ENCODE data around the gene SOS2. TPM values are rescaled to one million over a fixed set of nuclear protein-coding genes. Genes with fewer than 3 reads are reported as not detected.

Gene SOS2
- total RNA-seq, 6 donors from 2014 or later: 21.3 to 47.1 (median 29.6) TPM

- no peak for TF ChIP-seq CTCF (IDR thresholded peaks at IDR 0.05)
- TF ChIP-seq EP300 (IDR thresholded peaks at IDR 0.05): no peak
- TF ChIP-seq POLR2AphosphoS5 (IDR thresholded peaks at IDR 0.05): no peak
- TF ChIP-seq POLR2A (IDR thresholded peaks at IDR 0.05): no peak
- no peak for DNase-seq
- Histone ChIP-seq H3K27me3 (no peaks in the 10 kb centered on the region), H3K4me3 (no peak overlapping the region), H3K9me3 (no peaks in the 10 kb centered on the region), H3K36me3 (no peaks in the 10 kb centered on the region), H3K27ac (no peak overlapping the region), H3K4me1 (no peaks in the 10 kb centered on the region)
- no peak for ATAC-seq (ENCODE audit: low FRiP score in 2 of 2)
- 44 to 64% methylated on average over 1 of the region's 1 CpG for WGBS, 2 donors
Observed at GRCh38 chr14:50095895-50096294, 135.5 kb downstream of the SOS2 start.

- Histone ChIP-seq H3K27me3 (no peaks in the 10 kb centered on the region), H3K9me3 (no peaks in the 10 kb centered on the region), H3K36me3 (peaks cover 0 to under 1% (median 0%) of the 10 kb centered on the region in 4 donors), H3K27ac (no peak overlapping the region), H3K4me1 (no peaks in the 10 kb centered on the region), H3K4me3 (no peak overlapping the region)
- 89 to 98% methylated on average over 11 of the region's 11 CpGs for WGBS, 2 donors
- TF ChIP-seq EP300 (IDR thresholded peaks at IDR 0.05): no peak
- TF ChIP-seq CTCF (IDR thresholded peaks at IDR 0.05): no peak
- TF ChIP-seq POLR2A (IDR thresholded peaks at IDR 0.05): no peak
- TF ChIP-seq POLR2AphosphoS5 (IDR thresholded peaks at IDR 0.05): no peak
- DNase-seq: no peak
- no peak for ATAC-seq (ENCODE audit: low FRiP score in 2 of 2)
Observed at GRCh38 chr14:50094056-50094755, 137.2 kb downstream of the SOS2 start.

- Histone ChIP-seq H3K27me3 (no peaks in the 10 kb centered on the region), H3K9me3 (no peaks in the 10 kb centered on the region), H3K4me3 (no peak overlapping the region), H3K27ac (no peak overlapping the region), H3K36me3 (peaks cover 0 to 8% (median 2%) of the 10 kb centered on the region in 4 donors), H3K4me1 (no peaks in the 10 kb centered on the region)
- WGBS, 2 donors: 50 to 86% methylated on average over 1 to 2 of the region's 2 CpGs
- DNase-seq (no peak), ATAC-seq (ENCODE audit: low FRiP score in 2 of 2) (no peak)
- TF ChIP-seq CTCF (IDR thresholded peaks at IDR 0.05) (no peak), POLR2A (IDR thresholded peaks at IDR 0.05) (no peak), POLR2AphosphoS5 (IDR thresholded peaks at IDR 0.05) (no peak), EP300 (IDR thresholded peaks at IDR 0.05) (no peak)
Observed at GRCh38 chr14:50093496-50093895, 137.9 kb downstream of the SOS2 start.

DNA sequence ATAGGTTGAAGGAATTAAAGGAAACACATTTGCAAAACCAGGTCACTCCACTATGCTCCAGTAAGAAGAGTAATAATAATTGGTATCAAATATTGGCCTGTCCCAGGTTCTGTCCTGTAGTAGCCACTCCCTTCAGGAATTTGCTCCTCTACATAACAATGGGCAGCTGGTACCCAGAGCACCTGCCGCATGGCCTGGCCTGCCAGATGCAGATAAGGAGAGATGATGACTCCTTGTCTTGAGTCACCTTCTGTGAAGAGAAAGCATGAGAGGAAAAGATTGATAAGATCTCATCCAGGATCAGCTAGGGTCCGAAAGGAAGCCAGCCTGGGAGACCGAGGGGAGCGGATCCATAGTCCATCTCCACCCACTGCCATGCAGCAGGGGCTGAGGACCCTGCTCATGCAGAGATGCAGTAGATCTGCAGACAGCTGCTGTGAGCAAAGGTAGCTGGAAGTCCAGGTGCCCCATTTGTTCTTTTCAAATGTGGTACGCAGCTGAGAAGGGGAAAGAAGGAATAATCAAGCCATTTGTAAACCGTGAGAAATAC, 139.3 kb downstream of the SOS2 start:
- H3K36me3 ChIP-seq: peaks cover 0 to 8% (median 2%) of the 10 kb centered on the region in 4 donors
- H3K4me3 ChIP-seq: no peak overlapping the region
- H3K27ac ChIP-seq: no peak overlapping the region
- no peak for TF ChIP-seq POLR2A (IDR thresholded peaks at IDR 0.05)
- WGBS, 2 donors: 87 to 97% methylated on average over 6 of the region's 6 CpGs
- H3K27me3 ChIP-seq: no peaks in the 10 kb centered on the region
- no peaks in the 10 kb centered on the region for H3K4me1 ChIP-seq
- DNase-seq: no peak
- no peaks in the 10 kb centered on the region for H3K9me3 ChIP-seq
- no peak for ATAC-seq (ENCODE audit: low FRiP score in 2 of 2)

GRCh38 chr14:50091240-50091913, 140.0 kb downstream of the SOS2 start:
- TF ChIP-seq EP300 (IDR thresholded peaks at IDR 0.05) (no peak), CTCF (IDR thresholded peaks at IDR 0.05) (no peak), POLR2A (IDR thresholded peaks at IDR 0.05) (no peak), POLR2AphosphoS5 (IDR thresholded peaks at IDR 0.05) (no peak)
- ATAC-seq (ENCODE audit: low FRiP score in 2 of 2) (peak; percentile 38 to 43), DNase-seq (peak in 1 of 2 donors; percentile 29)
- Histone ChIP-seq H3K9me3 (no peaks in the 10 kb centered on the region), H3K4me1 (no peaks in the 10 kb centered on the region), H3K27me3 (no peaks in the 10 kb centered on the region), H3K4me3 (no peak overlapping the region), H3K36me3 (peaks cover 0 to 8% (median 2%) of the 10 kb centered on the region in 4 donors), H3K27ac (no peak overlapping the region)
- WGBS, 2 donors: 81 to 96% methylated on average over 2 to 7 of the region's 7 CpGs

All from upper lobe of left lung (tissue), 6 donors.